Measurements from ENCODE around the gene CCDC63. TPM values are rescaled to one million over a fixed set of nuclear protein-coding genes. Genes with fewer than 3 reads are reported as not detected.

CCDC63 gene
- total RNA-seq, 1 experiment from 2014 or later, result 0.98 TPM

GRCh38 chr12:110869803-110870202 lies 23.0 kb downstream of the CCDC63 start:
- CTCF ChIA-PET, result no interaction called here
- no peak overlapping the region for H3K27ac Mint-ChIP-seq

More at GRCh38 chr12:110869803-110870202, 23.0 kb downstream of the CCDC63 start:
- Mint-ChIP-seq H3K27me3 (ENCODE audit: low read depth) (peaks cover 16% of the 10 kb centered on the region), H3K9me3 (peaks cover 22% of the 10 kb centered on the region), H3K36me3 (peaks cover 10% of the 10 kb centered on the region; the same call in 1 of the 2 replicates), H3K4me1 (no peaks in the 10 kb centered on the region), H3K4me3 (no peak overlapping the region)
- no peak for TF ChIP-seq CBFB (CRISPR knock-in tag; IDR thresholded peaks at IDR 0.05; ENCODE audit: low read depth)
- TF ChIP-seq ZBTB21 (CRISPR knock-in tag; IDR thresholded peaks at IDR 0.05; ENCODE audit: borderline replicate concordance), result no peak
- TF ChIP-seq TCF7 (CRISPR knock-in tag; IDR thresholded peaks at IDR 0.05; ENCODE audit: low read depth), result no peak
- TF ChIP-seq MXD4 (CRISPR knock-in tag; IDR thresholded peaks at IDR 0.05; ENCODE audit: borderline replicate concordance), result no peak
- TF ChIP-seq GRHL2 (CRISPR knock-in tag; IDR thresholded peaks at IDR 0.05; ENCODE audit: insufficient replicate concordance, severe bottlenecking), result no peak
- TF ChIP-seq PRDM15 (CRISPR knock-in tag; IDR thresholded peaks at IDR 0.05), result no peak
- TF ChIP-seq ATF6 (CRISPR knock-in tag; IDR thresholded peaks at IDR 0.05), result no peak
- no peak for TF ChIP-seq JUN (CRISPR knock-in tag; IDR thresholded peaks at IDR 0.05)
- TF ChIP-seq USF1 (CRISPR knock-in tag; IDR thresholded peaks at IDR 0.05), result no peak
- TF ChIP-seq CDX4 (CRISPR knock-in tag; IDR thresholded peaks at IDR 0.05; ENCODE audit: borderline replicate concordance), result no peak
- no peak for TF ChIP-seq NR1H2 (CRISPR knock-in tag; IDR thresholded peaks at IDR 0.05)
- TF ChIP-seq ZNF671 (CRISPR knock-in tag; IDR thresholded peaks at IDR 0.05), result no peak
- no peak for TF ChIP-seq ZNF425 (CRISPR knock-in tag; conservative IDR thresholded peaks at IDR 0.05)
- TF ChIP-seq ZNF423 (CRISPR knock-in tag; IDR thresholded peaks at IDR 0.05), result no peak
- POLR2A ChIA-PET, result no interaction called here
- DNase-seq (ENCODE audit: low spot score), result no peak
- no peak for ATAC-seq
